ENCODE measurements around the gene STX18. TPM values are rescaled to one million over a fixed set of nuclear protein-coding genes. Genes with fewer than 3 reads are reported as not detected.
"Not testable (repeated sequence)": the region's sequence is repeated elsewhere in the genome, so short reads cannot be mapped to it uniquely, and the experiment has no call there.

The STX18 gene
- total RNA-seq, 6 donors from 2014 or later, result 23.7 to 48.1 (median 29.2) TPM

GRCh38 chr4:4422856-4423499, 118.9 kb downstream of the STX18 start:
- no peaks in the 10 kb centered on the region for H3K27me3 ChIP-seq
- H3K4me1 ChIP-seq, result no peaks in the 10 kb centered on the region
- no peak overlapping the region for H3K4me3 ChIP-seq
- TF ChIP-seq CTCF (IDR thresholded peaks at IDR 0.05) (no peak), EP300 (IDR thresholded peaks at IDR 0.05) (no peak), POLR2AphosphoS5 (IDR thresholded peaks at IDR 0.05) (no peak), POLR2A (IDR thresholded peaks at IDR 0.05) (no peak)
- peaks cover 18 to 79% (median 59%) of the 10 kb centered on the region in 4 donors for H3K36me3 ChIP-seq
- ATAC-seq (ENCODE audit: low FRiP score in 2 of 2) (no peak), DNase-seq (no peak)
- 79 to 84% methylated on average over 12 of the region's 12 CpGs for WGBS, 2 donors
- no peaks in the 10 kb centered on the region for H3K9me3 ChIP-seq
- no peak overlapping the region for H3K27ac ChIP-seq

GRCh38 chr4:4422117-4422516, 119.7 kb downstream of the STX18 start:
- peaks cover 18 to 79% (median 59%) of the 10 kb centered on the region in 4 donors for H3K36me3 ChIP-seq
- H3K27me3 ChIP-seq; H3K27ac ChIP-seq; H3K4me3 ChIP-seq; H3K4me1 ChIP-seq; ATAC-seq (ENCODE audit: low FRiP score in 2 of 2); DNase-seq; H3K9me3 ChIP-seq: not testable (repeated sequence)
- WGBS, 2 donors, result 96% methylated on average over 7 of the region's 7 CpGs

- Histone ChIP-seq H3K27me3 (no peaks in the 10 kb centered on the region), H3K4me1 (no peaks in the 10 kb centered on the region), H3K9me3 (no peaks in the 10 kb centered on the region), H3K27ac (no peak overlapping the region), H3K36me3 (peaks cover 18 to 78% (median 57%) of the 10 kb centered on the region in 4 donors), H3K4me3 (no peak overlapping the region)
- WGBS, 2 donors, result 98 to 99% methylated on average over 11 of the region's 11 CpGs
- ATAC-seq (ENCODE audit: low FRiP score in 2 of 2) (no peak), DNase-seq (no peak)
- TF ChIP-seq EP300 (IDR thresholded peaks at IDR 0.05), result no peak
- TF ChIP-seq CTCF (IDR thresholded peaks at IDR 0.05), result no peak
- TF ChIP-seq POLR2AphosphoS5 (IDR thresholded peaks at IDR 0.05), result no peak
- no peak for TF ChIP-seq POLR2A (IDR thresholded peaks at IDR 0.05)
These were observed 120.5 kb downstream of the STX18 start for GRCh38 chr4:4421356-4421755.

- WGBS, 2 donors, result 98 to 100% methylated on average over 4 to 12 of the region's 12 CpGs
- no peaks in the 10 kb centered on the region for H3K4me1 ChIP-seq
- no peak overlapping the region for H3K4me3 ChIP-seq
- TF ChIP-seq POLR2AphosphoS5 (IDR thresholded peaks at IDR 0.05) (no peak), POLR2A (IDR thresholded peaks at IDR 0.05) (no peak), EP300 (IDR thresholded peaks at IDR 0.05) (no peak)
- no peaks in the 10 kb centered on the region for H3K27me3 ChIP-seq
- no peak for DNase-seq
- no peak overlapping the region for H3K27ac ChIP-seq
- H3K36me3 ChIP-seq, result peaks cover 18 to 79% (median 58%) of the 10 kb centered on the region in 4 donors
- no peak for ATAC-seq (ENCODE audit: low FRiP score in 2 of 2)
- no peaks in the 10 kb centered on the region for H3K9me3 ChIP-seq
These were observed 121.4 kb downstream of the STX18 start for GRCh38 chr4:4420421-4420820.

- ATAC-seq (ENCODE audit: low FRiP score in 2 of 2) (no peak), DNase-seq (no peak)
- Histone ChIP-seq H3K27me3 (no peaks in the 10 kb centered on the region), H3K9me3 (no peaks in the 10 kb centered on the region), H3K36me3 (peaks cover 18 to 77% (median 56%) of the 10 kb centered on the region in 4 donors), H3K4me1 (no peaks in the 10 kb centered on the region), H3K27ac (no peak overlapping the region), H3K4me3 (no peak overlapping the region)
- 94 to 95% methylated on average over 12 of the region's 12 CpGs for WGBS, 2 donors
- TF ChIP-seq EP300 (IDR thresholded peaks at IDR 0.05), result no peak
These were observed 122.0 kb downstream of the STX18 start for GRCh38 chr4:4419896-4420295.

- no peak for TF ChIP-seq CTCF (IDR thresholded peaks at IDR 0.05)
- no peak for TF ChIP-seq EP300 (IDR thresholded peaks at IDR 0.05)
- Histone ChIP-seq H3K27ac (no peak overlapping the region), H3K4me3 (no peak overlapping the region), H3K27me3 (no peaks in the 10 kb centered on the region), H3K4me1 (no peaks in the 10 kb centered on the region), H3K9me3 (no peaks in the 10 kb centered on the region), H3K36me3 (peaks cover 17 to 66% (median 46%) of the 10 kb centered on the region in 4 donors)
- DNase-seq (peak in 1 of 2 donors; percentile 12), ATAC-seq (ENCODE audit: low FRiP score in 2 of 2) (no peak)
- 82 to 85% methylated on average over 19 of the region's 19 CpGs for WGBS, 2 donors
These were observed 123.0 kb downstream of the STX18 start for GRCh38 chr4:4418676-4419390.
